Osteocyte (in vitro differentiated cells): ENCODE results near the gene CCNI2. TPM values are rescaled to one million over a fixed set of nuclear protein-coding genes. Genes with fewer than 3 reads are reported as not detected.
A peak's percentile ranks its signal among the peaks of the same experiment; 100 is the strongest.

Source experiments
- DNase-seq: peaks from one replicate; pipeline ENCODE4 v3.0.0; 2021; ENCODE audit warnings: mixed read lengths; ENCODE audit not compliant: unreplicated experiment; ENCODE audit errors: extremely low spot score
- H3K27ac Mint-ChIP-seq: one replicate; pipeline ENCODE4 v1.8.0; 2021; ENCODE audit warnings: mild to moderate bottlenecking, mixed read lengths; ENCODE audit not compliant: unreplicated experiment
- H3K27me3 Mint-ChIP-seq: one replicate; pipeline ENCODE4 v1.8.0; 2021; ENCODE audit warnings: mixed read lengths; ENCODE audit not compliant: unreplicated experiment
- H3K36me3 Mint-ChIP-seq: one replicate; pipeline ENCODE4 v1.8.0; 2021; ENCODE audit warnings: mixed read lengths; ENCODE audit not compliant: unreplicated experiment
- H3K4me1 Mint-ChIP-seq: one replicate; pipeline ENCODE4 v1.8.0; 2021; ENCODE audit warnings: mixed read lengths; ENCODE audit not compliant: unreplicated experiment
- H3K4me3 Mint-ChIP-seq: one replicate; pipeline ENCODE4 v1.8.0; 2021; ENCODE audit warnings: mild to moderate bottlenecking, moderate library complexity, mixed read lengths; ENCODE audit not compliant: unreplicated experiment
- H3K9me3 Mint-ChIP-seq: one replicate; pipeline ENCODE4 v1.8.0; 2021; ENCODE audit warnings: mixed read lengths; ENCODE audit not compliant: unreplicated experiment
- total RNA-seq: library from RNA; stranded (reverse); gene quantifications from 2 replicates; pipeline ENCODE4 v1.2.1, GENCODE V29; 2021
- TF ChIP-seq, protein P1 (sequence below): fragments of 200-600 bp; sonication (generic); IDR thresholded peaks from 2 replicates; pipeline ENCODE4 v1.5.0; 2021; ENCODE audit warnings: antibody characterized with exemption, mild to moderate bottlenecking, moderate library complexity

The CCNI2 gene
- total RNA-seq, 1 donor from 2014 or later, result not detected

DNA sequence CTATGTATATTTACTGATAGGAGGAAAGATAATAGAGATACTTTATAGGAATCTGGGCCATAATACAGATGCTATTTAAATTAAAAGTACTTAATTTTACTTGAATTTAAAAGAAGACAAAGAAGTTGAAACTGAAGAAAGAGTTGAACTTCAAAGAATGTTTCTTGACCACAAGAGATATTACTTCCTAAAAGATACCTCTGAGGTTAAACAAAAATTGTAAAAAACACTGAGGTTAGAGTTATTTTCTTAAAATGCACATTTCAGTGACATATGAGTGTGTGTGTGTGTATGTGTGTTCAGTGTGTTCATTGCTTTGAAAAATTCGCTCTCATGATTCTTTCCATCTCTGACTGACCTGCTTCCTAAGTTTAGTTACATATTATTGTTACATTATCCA is 33.4 kb downstream of the CCNI2 start:
- peaks cover 11% of the 10 kb centered on the region for H3K4me1 Mint-ChIP-seq
- no peak overlapping the region for H3K27ac Mint-ChIP-seq
- DNase-seq, result no peak
- TF ChIP-seq, protein P1, sequence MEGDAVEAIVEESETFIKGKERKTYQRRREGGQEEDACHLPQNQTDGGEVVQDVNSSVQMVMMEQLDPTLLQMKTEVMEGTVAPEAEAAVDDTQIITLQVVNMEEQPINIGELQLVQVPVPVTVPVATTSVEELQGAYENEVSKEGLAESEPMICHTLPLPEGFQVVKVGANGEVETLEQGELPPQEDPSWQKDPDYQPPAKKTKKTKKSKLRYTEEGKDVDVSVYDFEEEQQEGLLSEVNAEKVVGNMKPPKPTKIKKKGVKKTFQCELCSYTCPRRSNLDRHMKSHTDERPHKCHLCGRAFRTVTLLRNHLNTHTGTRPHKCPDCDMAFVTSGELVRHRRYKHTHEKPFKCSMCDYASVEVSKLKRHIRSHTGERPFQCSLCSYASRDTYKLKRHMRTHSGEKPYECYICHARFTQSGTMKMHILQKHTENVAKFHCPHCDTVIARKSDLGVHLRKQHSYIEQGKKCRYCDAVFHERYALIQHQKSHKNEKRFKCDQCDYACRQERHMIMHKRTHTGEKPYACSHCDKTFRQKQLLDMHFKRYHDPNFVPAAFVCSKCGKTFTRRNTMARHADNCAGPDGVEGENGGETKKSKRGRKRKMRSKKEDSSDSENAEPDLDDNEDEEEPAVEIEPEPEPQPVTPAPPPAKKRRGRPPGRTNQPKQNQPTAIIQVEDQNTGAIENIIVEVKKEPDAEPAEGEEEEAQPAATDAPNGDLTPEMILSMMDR, result no peak
- H3K9me3 Mint-ChIP-seq, result no peaks in the 10 kb centered on the region
- H3K4me3 Mint-ChIP-seq, result no peak overlapping the region
- no peaks in the 10 kb centered on the region for H3K27me3 Mint-ChIP-seq
- no peaks in the 10 kb centered on the region for H3K36me3 Mint-ChIP-seq

DNA sequence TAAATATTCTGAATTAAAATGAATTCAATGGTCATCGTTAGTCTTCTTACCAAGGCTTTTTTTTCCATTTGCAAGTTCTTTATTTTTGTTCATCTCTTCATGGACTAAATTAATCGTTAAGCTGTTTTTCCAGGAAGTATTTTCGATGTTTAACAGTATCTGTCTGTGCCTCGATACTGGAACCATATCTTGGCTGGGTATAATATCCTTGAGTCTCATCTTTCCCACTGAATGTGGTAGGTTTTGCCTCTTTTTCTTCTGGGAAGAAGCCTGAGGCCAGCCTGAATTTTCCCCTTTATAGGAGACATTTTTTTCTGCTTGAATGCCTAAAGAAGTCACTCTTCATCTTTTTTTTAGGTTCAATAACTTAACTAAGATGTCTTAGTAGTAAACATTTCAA is 33.8 kb downstream of the CCNI2 start:
- Mint-ChIP-seq H3K9me3 (no peaks in the 10 kb centered on the region), H3K4me1 (peaks cover 6% of the 10 kb centered on the region)
- TF ChIP-seq, protein P1, result no peak

DNA sequence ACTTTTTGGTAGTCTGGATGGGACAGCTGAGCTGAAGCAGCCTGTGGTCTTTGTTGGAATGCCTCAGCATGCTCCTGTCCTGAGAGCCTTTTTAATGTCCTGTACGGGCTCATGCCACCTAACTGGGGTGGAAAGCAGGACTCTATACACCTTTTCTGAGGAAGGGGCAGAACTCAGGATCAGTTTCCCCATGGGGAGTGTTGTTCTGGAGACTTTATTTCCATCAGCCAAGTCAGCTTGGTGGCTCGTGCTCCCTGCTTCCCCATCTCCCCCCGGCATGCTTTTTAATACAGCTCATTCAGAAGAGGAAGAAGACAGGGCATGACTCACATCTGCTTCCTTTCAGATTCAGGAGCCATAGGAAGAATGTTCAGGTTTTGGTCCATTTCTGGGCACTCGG is 34.9 kb downstream of the CCNI2 start:
- H3K4me1 Mint-ChIP-seq, result peaks cover 4% of the 10 kb centered on the region
- H3K27ac Mint-ChIP-seq, result no peak overlapping the region
- no peaks in the 10 kb centered on the region for H3K36me3 Mint-ChIP-seq
- DNase-seq, result no peak
- no peaks in the 10 kb centered on the region for H3K9me3 Mint-ChIP-seq
- no peaks in the 10 kb centered on the region for H3K27me3 Mint-ChIP-seq
- TF ChIP-seq, protein P1, result no peak
- no peak overlapping the region for H3K4me3 Mint-ChIP-seq

More for the DNA sequence above, 33.8 kb downstream of the CCNI2 start:
- H3K27me3 Mint-ChIP-seq, result no peaks in the 10 kb centered on the region
- no peak overlapping the region for H3K27ac Mint-ChIP-seq
- DNase-seq, result no peak
- no peaks in the 10 kb centered on the region for H3K36me3 Mint-ChIP-seq
- no peak overlapping the region for H3K4me3 Mint-ChIP-seq

DNA sequence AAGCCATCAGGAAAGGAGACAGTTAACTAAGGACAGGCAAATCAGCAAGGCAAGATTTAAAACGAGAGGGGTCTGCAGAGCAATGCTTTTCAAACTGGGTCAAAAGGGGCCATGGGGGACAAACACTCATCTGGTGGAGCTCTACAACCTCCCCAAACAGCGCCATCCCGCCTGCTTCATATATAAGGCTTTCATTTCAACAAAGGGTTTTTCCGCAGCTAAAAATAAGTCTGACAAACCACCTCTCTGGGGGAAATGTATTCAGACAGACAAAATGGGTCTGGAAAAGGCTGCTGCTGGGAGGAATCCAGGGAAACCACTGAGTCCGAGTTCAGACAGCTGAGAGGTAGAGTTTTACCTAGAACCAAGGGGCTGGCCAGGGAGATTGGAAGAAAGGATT is 38.1 kb downstream of the CCNI2 start:
- Mint-ChIP-seq H3K4me1 (peaks cover 4% of the 10 kb centered on the region), H3K9me3 (no peaks in the 10 kb centered on the region), H3K27ac (peak overlapping the region; percentile 2), H3K27me3 (peaks cover under 1% of the 10 kb centered on the region), H3K4me3 (no peak overlapping the region), H3K36me3 (no peaks in the 10 kb centered on the region)
- DNase-seq, result no peak
- TF ChIP-seq, protein P1, result no peak

DNA sequence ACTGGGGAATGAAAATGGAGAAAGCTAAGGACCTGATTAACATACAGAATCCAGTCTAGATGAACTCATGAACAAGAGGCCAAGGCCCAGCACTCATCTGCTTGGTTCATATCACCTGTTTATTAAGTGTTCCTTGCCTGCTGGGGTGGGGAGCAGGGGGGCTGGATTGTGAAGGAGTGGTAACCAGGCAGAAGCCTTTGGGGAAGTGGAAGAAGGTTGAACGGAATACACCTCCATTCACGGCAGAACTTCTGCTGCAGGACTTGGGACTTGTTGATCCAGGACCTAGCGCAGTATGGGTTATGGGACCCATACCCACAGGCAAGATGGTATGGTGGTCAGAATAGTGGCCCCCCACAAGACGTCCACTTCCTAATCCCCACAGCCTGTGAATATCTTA is 38.6 kb downstream of the CCNI2 start:
- TF ChIP-seq, protein P1, result no peak
- DNase-seq, result no peak
- Mint-ChIP-seq H3K9me3 (no peaks in the 10 kb centered on the region), H3K27ac (no peak overlapping the region), H3K4me1 (peaks cover 4% of the 10 kb centered on the region), H3K27me3 (peaks cover 3% of the 10 kb centered on the region), H3K4me3 (no peak overlapping the region), H3K36me3 (no peaks in the 10 kb centered on the region)
